Measurements from ENCODE around the gene OSM.

The OSM gene

GRCh38 chr22:30261134-30261533 is 5.5 kb downstream of the OSM start:
- CTCF ChIA-PET = interaction anchor here (0.7 to 3.2 kb wide), 16 partner anchors 10 to 224 kb away, joined by 3 to 12 read pairs (median 4); no protein-coding TSS in a partner anchor
- no peak for DNase-seq (ENCODE audit: low read depth, low spot score)
- POLR2A ChIA-PET = interaction anchor here (0.6 to 1.3 kb wide), 2 partner anchors 163 to 452 kb away, joined by 3 read pairs; no protein-coding TSS in a partner anchor
- TF ChIP-seq CTCF (IDR thresholded peaks at IDR 0.05; ENCODE audit: insufficient read depth, low read length, missing control alignments) = no peak
- H3K4me3 ChIP-seq (ENCODE audit: low read depth, low read length) = no peak overlapping the region

- ChIA-PET POLR2A (interaction anchor here (0.6 to 1.3 kb wide), 2 partner anchors 163 to 452 kb away, joined by 3 read pairs; no protein-coding TSS in a partner anchor), CTCF (interaction anchor here (0.7 to 3.2 kb wide), 16 partner anchors 10 to 224 kb away, joined by 3 to 12 read pairs (median 4); no protein-coding TSS in a partner anchor)
- TF ChIP-seq CTCF (IDR thresholded peaks at IDR 0.05; ENCODE audit: insufficient read depth, low read length, missing control alignments) = no peak
- no peak overlapping the region for H3K4me3 ChIP-seq (ENCODE audit: low read depth, low read length)
- no peak for DNase-seq (ENCODE audit: low read depth, low spot score)
These were observed 6.0 kb downstream of the OSM start for GRCh38 chr22:30260682-30261081.

GRCh38 chr22:30260276-30260675 is 6.4 kb downstream of the OSM start:
- ChIA-PET POLR2A (no interaction called here), CTCF (interaction anchor here (0.9 to 3.2 kb wide), 7 partner anchors 18 to 225 kb away, joined by 3 to 12 read pairs (median 3); no protein-coding TSS in a partner anchor)
- no peak for TF ChIP-seq CTCF (IDR thresholded peaks at IDR 0.05; ENCODE audit: insufficient read depth, low read length, missing control alignments)
- no peak for DNase-seq (ENCODE audit: low read depth, low spot score)
- no peak overlapping the region for H3K4me3 ChIP-seq (ENCODE audit: low read depth, low read length)

GRCh38 chr22:30254314-30254713 is 12.3 kb downstream of the OSM start:
- no peak for TF ChIP-seq CTCF (IDR thresholded peaks at IDR 0.05; ENCODE audit: insufficient read depth, low read length, missing control alignments)
- ChIA-PET CTCF (interaction anchor here (1.0 to 2.4 kb wide), 13 partner anchors 12 to 170 kb away, joined by 3 to 19 read pairs (median 6); partner anchors contain the start of genes CASTOR1 and MTFP1), POLR2A (no interaction called here)
- DNase-seq (ENCODE audit: low read depth, low spot score) = no peak
- H3K4me3 ChIP-seq (ENCODE audit: low read depth, low read length) = no peak overlapping the region

- ChIA-PET CTCF (interaction anchor here (1.2 to 1.5 kb wide), 5 partner anchors 10 to 169 kb away, joined by 3 to 5 read pairs (median 4); no protein-coding TSS in a partner anchor), POLR2A (no interaction called here)
- H3K4me3 ChIP-seq (ENCODE audit: low read depth, low read length) = no peak overlapping the region
- DNase-seq (ENCODE audit: low read depth, low spot score) = no peak
- TF ChIP-seq CTCF (IDR thresholded peaks at IDR 0.05; ENCODE audit: insufficient read depth, low read length, missing control alignments) = no peak
These were observed 13.3 kb downstream of the OSM start for GRCh38 chr22:30253205-30253852.

- POLR2A ChIA-PET = no interaction called here
- TF ChIP-seq CTCF (IDR thresholded peaks at IDR 0.05; ENCODE audit: insufficient read depth, low read length, missing control alignments) = no peak
- CTCF ChIA-PET = interaction anchor here (1.2 to 3.9 kb wide), 5 partner anchors 11 to 138 kb away, joined by 3 to 20 read pairs (median 4); no protein-coding TSS in a partner anchor
- DNase-seq (ENCODE audit: low read depth, low spot score) = no peak
- H3K4me3 ChIP-seq (ENCODE audit: low read depth, low read length) = no peak overlapping the region
These were observed 14.0 kb downstream of the OSM start for GRCh38 chr22:30252411-30253204.
